Coronary artery (tissue), 2 donors: Measurements from ENCODE around the gene HS3ST4.

Experiments
- DNase-seq: peaks from one replicate; pipeline ENCODE4 v3.0.0-alpha.2; 2017; ENCODE audit warnings: low spot score
- H3K27ac ChIP-seq, 2 donors: fragments of 200-600 bp; sonication (generic); one replicate each; pipeline ENCODE4 v1.5.1; 2016 to 2019
- H3K4me3 ChIP-seq: fragments of 200-600 bp; sonication (generic); 2 replicates; pipeline ENCODE4 v1.5.1; 2016; ENCODE audit warnings: mild to moderate bottlenecking, moderate library complexity
- CTCF ChIP-seq: fragments of 200-600 bp; sonication (generic); IDR thresholded peaks from one replicate; pipeline ENCODE4 v1.5.1; 2019; ENCODE audit warnings: antibody characterized with exemption

Gene HS3ST4

GRCh38 chr16:26158142-26158759 is 466.5 kb downstream of the HS3ST4 start:
- DNase-seq, result no peak
- H3K27ac ChIP-seq, result no peak overlapping the region
- TF ChIP-seq CTCF, result no peak
- H3K4me3 ChIP-seq, result no peak overlapping the region

- no peak for DNase-seq
- TF ChIP-seq CTCF, result no peak
- Histone ChIP-seq H3K4me3 (no peak overlapping the region), H3K27ac (no peak overlapping the region)
Observed at GRCh38 chr16:26161461-26162180, 469.9 kb downstream of the HS3ST4 start.

GRCh38 chr16:26169473-26169872 is 477.7 kb downstream of the HS3ST4 start:
- no peak for DNase-seq
- TF ChIP-seq CTCF, result no peak
- Histone ChIP-seq H3K4me3 (no peak overlapping the region), H3K27ac (no peak overlapping the region)

- Histone ChIP-seq H3K4me3 (no peak overlapping the region), H3K27ac (no peak overlapping the region)
- DNase-seq, result no peak
- no peak for TF ChIP-seq CTCF
Observed at GRCh38 chr16:26175944-26176343, 484.2 kb downstream of the HS3ST4 start.

GRCh38 chr16:26177438-26177837 is 485.7 kb downstream of the HS3ST4 start:
- Histone ChIP-seq H3K4me3 (no peak overlapping the region), H3K27ac (no peak overlapping the region)
- TF ChIP-seq CTCF, result no peak
- no peak for DNase-seq

GRCh38 chr16:26178298-26178697 is 486.5 kb downstream of the HS3ST4 start:
- Histone ChIP-seq H3K27ac (no peak overlapping the region), H3K4me3 (no peak overlapping the region)
- no peak for DNase-seq
- TF ChIP-seq CTCF, result no peak

GRCh38 chr16:26186091-26186615 is 494.4 kb downstream of the HS3ST4 start:
- Histone ChIP-seq H3K4me3 (no peak overlapping the region), H3K27ac (no peak overlapping the region)
- TF ChIP-seq CTCF, result no peak
- no peak for DNase-seq
